Amniotic epithelial cell (primary cell): ENCODE measurements around the gene MS4A14.
"Not testable (repeated sequence)": the region's sequence is repeated elsewhere in the genome, so short reads cannot be mapped to it uniquely, and the experiment has no call there.

Source experiments
- DNase-seq: peaks from one replicate; pipeline ENCODE4 v3.0.0-alpha.2; 2010; ENCODE audit warnings: low read depth

Gene MS4A14, protein sequence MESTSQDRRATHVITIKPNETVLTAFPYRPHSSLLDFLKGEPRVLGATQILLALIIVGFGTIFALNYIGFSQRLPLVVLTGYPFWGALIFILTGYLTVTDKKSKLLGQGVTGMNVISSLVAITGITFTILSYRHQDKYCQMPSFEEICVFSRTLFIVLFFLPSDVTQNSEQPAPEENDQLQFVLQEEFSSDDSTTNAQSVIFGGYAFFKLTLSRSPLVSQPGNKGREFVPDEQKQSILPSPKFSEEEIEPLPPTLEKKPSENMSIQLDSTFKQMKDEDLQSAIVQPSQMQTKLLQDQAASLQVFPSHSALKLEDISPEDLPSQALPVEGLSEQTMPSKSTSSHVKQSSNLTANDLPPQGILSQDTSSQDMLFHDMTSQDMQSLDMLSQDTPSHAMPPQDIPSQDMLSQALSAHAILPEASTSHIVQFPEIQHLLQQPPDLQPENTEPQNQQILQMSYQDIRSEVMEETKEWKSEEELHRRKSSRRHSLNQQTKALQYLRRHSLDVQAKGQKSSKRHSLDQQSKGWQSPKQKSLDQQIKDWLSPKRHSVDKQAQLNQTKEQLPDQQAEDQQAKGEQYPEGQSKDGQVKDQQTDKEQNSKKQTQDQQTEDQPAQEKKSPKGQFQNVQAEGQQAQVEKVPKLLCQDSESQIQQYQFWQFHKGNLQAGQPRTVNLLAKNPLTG

DNA sequence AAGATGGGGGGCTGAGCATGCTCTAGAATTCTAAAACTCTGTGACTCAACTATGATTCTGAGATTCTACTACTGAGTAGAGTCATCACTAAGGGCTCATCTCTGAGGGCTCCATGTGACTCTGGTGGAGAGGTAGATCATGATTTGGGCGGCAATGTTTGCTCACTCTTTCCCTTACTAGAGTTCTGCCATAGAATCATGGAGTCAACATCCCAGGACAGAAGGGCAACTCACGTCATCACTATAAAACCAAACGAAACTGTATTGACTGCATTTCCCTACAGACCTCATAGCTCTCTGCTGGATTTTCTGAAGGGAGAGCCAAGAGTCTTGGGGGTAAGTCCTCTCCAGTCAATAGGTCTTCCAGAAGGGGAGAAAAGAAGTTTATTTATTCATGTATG lies at the start of gene MS4A14:
Gene MS4A14 (plus strand): TSS at position 78 of the 400 bp plus-strand sequence. CDS start 120 bp downstream, at position 198.
- no peak for DNase-seq

DNA sequence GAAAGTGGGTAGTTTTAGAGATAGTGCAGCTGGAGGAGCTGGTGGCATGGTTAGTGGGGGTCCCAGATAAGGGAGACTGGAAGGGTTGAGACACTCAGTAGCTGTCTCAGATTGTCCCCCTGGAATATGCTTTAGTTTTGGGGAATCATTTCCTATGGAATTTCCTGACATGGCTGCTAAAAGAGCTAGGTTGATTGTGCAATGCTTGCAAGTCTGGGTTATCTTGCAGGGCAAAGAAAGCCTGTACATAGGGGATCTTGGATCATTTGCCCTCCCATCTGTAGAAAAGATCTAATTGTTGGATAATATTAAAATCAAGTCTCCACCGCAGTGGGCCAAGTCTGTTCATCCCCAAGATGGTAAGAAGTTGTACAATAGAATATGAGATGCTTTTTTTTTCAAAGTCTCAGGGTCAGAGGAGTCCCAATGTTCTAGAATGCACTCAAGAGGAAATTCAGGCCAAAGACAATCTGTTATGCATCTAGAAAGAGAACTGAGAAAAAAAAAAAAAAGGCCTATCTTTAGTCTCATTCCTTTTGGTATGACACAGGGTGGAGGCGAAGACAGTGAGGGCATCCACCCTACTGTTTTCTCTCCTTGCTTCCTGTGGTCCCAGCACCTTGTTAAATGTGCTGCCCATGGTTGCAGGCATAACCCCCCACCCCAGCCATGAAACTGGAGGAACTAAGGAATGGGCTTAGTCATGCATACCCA lies 49.0 kb upstream of the MS4A14 start:
- DNase-seq = no peak

DNA sequence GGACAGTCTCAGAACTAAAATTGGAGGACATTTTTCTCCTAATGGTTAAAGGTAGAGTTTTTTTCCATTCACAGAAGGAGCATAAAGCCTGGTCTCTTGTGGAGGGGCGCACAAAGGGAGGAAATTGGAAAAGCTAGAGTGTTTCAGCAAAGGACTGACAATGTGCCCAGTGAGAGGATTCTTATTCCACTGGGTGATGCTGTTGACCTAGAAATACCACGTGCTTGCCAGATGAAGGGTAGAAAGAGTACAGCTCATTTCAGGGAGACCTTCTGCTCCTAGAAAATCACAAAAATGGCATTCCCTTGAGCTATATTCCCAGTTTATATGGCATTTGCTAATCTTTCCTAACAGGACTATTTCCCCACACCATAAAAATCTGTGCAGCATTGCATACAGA lies 48.1 kb upstream of the MS4A14 start:
- no peak for DNase-seq

DNA sequence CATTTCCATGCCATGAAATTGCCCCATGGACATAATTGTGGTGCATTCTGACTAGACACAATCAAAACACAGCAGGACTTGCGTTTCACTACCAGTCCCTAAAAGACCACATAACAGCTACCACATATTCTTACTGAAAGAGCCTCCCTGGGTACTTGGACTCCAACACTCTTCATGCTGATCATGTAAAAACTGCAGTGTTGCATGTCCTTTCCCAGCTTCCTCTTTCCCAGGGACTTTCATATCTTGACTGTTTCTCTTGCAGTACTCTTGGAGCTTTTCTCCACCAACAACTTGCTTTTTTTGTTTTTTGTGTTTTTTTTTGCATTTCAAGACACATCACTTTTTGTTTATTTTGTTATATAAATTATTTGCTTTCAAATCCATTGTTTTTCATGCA lies 46.3 kb upstream of the MS4A14 start:
- DNase-seq = no peak

DNA sequence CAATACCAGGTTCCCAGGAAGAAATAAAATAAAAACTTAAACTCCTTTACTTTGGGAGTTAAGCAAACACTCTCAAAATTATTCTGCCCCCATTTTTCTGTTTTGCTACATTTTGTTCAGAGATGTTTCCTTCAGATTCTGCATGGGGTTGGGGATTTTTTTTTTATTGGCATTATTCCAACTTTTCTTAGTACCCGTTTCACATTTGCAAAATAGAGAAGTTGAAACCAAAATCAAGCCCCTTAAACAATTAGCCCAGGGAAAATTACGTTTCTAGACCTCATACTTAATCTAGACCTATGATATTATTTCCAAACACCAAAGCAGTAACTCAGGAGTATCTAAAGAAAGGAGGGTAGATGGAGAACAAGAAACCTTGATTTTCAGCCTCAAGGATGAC lies 38.5 kb upstream of the MS4A14 start:
- DNase-seq = no peak

DNA sequence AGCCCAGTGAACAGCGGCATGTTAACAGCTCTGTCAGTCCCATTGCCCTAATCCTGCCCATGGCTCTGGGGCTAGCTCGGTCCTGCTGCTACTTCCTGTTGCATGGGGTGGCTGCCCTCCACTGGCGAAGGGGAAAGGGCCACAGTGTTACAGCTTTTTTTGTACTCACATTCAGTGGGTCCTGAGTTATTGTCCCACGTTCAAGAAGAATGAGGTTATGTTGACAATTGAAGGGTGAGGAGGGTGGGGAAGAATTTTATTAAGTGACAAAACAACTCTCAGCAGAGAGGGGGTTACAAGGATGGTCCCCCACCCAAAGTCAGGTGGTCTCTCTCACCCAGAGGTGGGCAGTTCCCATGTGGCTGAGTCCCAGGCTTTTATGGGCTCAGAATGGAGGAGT lies 35.6 kb upstream of the MS4A14 start:
- no peak for DNase-seq

DNA sequence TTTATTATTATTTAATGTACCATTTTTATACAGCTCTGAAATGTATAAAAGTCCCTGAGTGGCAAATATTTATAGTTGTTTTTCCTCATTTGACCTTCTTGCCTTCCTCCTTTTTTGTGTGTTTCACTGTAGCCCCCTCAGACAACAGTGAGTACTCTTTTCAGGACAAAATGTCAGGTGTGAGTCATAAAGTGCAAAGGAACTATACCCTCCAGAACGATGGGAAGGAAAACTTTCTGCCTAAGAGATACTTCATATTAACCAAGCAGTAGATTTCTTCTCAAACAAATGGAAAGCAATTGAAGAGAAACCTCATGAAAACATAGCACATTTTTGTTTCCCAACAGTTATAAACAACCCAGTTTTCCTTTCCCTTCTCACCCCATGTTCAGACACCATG lies 34.0 kb upstream of the MS4A14 start:
- no peak for DNase-seq

DNA sequence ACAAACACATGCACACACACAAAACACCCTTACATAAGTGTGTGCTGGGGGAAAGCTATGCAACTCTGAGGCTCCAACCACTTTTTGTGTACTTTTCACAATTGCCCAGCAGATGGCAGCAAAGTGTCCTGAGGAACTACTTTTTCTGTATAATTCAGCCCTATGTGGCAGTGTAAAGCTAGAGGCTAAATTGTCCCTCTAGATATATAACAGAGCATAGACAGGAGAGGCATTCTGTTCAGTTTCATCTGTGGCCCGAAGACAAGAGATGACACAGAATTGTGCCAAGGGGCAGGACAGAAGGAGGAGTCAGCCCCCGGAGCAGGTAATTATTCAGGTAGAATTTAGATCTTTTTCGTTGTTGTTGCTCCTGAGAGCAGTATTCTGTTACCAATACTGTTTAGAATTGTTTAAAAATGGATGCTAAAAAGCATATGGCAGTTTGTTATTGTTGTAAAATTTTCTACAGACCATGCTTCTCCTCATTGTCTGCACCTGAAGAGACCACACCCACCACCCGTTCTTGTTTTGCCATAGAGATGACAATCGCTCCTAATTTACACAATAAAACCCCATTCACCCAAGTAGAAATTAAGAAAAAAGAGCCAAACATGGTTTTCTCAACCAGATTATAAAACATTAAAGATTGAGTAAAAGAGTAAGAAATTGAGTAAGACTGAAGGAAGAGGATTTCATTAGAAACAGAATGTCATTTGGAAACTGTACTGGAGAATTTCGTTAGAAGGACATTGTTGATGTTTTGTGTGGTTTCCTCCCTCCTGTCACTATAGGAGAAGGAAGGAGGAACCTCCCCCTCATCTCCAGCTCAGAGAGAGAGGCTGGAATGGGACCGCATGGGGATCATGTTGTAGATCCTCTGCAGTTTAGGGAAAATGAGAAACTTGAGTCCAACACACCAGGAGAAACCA lies 32.5 kb upstream of the MS4A14 start:
- peak; percentile 36 for DNase-seq

DNA sequence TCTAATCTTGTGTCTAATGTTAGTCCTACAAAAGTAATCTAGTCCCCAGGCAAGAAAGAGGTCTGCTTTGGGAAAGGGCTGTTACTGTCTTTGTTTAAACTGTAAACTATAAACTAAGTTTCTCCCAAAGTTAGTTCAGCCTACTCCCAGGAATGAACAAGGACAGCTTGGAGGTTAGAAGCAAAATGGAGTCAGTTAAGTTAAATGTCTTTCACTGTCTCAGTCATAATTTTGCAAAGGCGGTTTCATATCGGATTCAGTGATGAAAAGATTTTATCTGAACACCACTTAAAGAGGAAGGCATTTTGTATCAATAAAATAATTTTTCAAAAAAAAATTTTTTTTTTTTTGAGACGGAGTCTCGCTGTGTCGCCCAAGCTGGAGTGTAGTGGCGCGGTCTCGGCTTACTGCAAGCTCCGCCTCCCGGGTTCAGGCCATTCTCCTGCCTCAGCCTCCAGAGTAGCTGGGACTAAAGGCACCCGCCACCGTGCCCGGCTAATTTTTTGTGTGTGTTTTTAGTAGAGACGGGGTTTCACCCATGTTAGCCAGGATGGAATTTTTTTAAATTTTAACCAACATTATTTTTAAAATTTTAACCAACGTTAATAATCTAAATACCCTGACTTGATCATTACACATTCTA lies 29.9 kb upstream of the MS4A14 start:
- not testable (repeated sequence) for DNase-seq

DNA sequence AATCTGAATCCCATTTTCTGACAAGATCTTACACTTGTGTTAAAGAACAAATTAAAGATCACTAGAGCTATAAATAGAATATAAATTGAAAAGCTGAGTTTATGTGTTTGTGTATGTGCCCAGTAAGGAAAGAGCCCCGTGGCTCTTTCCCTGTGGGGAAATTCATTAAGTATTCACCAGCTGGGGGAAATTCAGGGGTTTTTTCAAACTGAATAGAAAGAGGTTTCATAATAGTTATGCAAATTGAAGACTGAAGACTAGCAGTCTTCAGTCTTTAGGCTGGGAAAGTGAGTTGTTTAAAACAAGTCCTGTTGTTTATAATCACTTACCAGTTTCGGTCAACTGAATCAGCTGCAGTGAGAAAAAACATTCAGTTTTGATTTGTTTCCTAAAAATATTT lies 29.2 kb upstream of the MS4A14 start:
- DNase-seq = no peak

DNA sequence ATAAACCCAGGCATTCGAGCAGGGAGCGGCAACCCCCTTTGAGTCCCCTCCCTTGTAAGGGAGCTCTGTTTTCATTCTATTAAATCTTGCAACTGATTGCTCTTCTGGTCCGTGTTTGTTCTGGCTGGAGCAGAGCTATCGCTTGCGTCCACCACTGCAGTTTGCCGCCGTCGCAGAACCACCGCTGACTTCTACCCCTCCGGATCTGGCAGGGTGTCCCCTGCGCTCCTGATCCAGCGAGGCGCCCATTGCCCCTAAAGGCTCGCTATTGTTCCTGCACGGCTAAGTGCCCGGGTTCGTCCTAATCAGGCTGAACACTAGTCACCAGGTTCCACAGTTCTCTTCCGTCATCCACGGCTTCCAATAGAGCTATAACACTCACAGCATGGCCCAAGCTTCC lies 28.4 kb upstream of the MS4A14 start:
- no peak for DNase-seq

DNA sequence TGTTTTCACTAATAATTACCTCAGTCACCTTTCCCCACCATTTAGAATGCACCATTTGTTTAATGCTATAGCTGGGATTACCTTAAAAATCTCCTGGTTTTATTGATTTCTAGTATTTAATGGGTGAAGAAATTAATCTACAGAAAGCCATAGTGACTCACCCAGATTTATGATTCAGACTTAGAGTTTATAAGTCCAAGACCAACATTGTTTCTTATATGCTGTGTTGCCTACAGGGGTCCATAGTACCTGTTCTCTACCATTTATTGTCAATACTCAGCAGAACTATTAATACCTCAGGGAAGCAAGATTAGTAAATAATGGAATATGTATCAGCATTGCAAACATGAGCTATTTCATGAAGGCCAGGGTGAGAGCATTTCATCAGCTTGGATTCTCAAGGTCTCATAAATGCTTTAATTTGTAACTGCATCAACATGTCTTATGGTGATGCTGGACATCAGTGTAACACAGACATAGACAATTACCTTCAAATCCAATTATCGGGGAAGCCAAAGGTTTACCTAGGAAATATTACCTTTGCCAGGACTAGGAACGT lies 25.9 kb upstream of the MS4A14 start:
- DNase-seq = no peak

DNA sequence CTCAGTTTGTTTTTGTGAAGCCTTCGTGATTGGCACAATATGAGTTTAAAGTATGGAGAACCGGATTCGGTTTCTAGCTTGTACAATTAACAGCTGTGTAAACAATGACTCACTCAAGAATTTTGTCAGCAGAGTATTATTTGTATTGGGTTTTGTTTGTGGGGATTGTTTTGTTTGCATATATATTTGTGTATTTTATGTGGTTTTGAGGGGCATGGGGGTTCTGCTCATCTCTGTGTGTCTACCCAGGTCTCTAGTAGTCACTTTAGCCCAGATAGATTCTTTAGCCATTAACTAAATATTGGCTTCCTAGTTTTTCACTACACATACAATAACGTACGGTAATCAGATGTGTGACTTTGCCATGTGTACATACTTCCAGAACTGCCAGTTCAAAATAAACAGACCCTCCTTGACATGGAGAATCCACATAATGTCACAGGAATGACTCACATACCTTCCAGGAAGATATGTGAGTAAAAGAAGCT lies 25.4 kb upstream of the MS4A14 start:
- DNase-seq = no peak

DNA sequence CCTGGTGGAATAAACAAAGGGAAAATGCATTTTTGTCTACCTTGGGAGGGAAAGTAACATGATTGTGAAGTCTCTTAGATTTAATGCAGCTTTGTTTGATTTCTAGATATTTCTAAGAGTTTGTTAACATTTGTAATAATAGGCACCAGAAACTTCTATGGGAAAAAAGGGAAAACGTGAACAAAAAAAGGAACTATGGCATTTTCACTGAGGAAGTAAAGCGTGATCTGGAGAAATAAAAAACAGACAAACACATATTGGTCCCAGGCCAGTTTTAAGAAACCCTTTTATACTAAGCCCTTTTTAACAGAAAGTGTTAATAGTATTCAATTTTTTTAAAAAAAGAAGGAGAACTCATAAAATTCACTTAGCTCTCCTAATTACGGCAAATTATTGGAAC lies 24.9 kb upstream of the MS4A14 start:
- DNase-seq = no peak

DNA sequence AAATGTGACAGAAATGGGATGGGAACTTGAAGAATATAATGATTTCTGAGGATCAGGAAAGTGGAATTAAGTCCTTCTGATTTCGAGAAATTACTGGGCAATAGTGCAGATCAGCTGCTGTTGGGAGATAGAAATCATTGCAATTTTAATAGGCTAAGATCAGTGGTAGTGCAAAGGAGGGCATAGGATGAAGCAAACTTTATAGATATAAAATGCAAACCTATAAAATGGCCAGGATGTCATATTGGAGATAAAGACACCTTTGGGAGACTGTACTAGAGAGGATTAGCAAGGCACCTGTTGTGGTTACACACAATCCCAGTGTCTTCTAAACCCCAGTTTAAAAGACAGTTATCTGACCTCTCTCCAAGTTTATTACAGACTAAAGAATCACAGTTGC lies 24.4 kb upstream of the MS4A14 start:
- DNase-seq = no peak

DNA sequence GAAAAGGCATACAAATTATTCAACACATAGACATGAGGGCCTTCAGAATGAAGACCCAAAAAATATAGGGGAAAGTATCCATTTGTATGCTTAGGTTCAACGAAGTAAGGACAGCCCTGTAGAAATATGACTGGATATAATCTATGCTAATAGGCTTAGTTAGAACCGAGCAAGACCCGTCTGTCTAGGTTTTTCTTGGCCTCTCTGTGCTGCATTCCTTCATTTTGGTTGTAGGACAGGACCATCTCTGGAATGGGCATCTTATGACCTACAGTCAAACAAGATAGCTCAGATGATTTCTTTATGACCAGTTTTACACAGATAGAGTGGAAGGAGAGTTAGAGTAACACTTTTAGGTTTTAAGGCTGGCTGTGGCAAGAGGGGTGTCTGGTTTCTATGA lies 23.5 kb upstream of the MS4A14 start:
- no peak for DNase-seq

DNA sequence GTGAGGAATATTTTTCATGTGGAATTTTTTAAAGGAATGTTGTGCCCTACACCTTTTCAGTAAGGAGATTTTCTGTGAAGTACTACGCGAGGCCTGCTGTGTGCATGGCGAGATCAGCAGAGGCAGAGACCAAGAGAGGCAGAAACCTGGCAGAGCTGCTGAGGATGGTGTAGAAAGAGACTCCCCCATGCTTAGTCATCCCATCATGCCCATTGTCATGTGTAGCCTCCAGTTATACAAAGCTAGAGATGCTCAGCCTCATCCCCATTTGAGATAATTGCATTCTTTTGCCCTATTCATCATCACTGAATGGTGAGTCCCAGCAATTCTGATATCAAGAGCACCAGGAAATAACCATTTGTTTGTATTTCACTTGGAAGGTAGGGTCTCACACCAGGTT lies 20.9 kb upstream of the MS4A14 start:
- DNase-seq = no peak

DNA sequence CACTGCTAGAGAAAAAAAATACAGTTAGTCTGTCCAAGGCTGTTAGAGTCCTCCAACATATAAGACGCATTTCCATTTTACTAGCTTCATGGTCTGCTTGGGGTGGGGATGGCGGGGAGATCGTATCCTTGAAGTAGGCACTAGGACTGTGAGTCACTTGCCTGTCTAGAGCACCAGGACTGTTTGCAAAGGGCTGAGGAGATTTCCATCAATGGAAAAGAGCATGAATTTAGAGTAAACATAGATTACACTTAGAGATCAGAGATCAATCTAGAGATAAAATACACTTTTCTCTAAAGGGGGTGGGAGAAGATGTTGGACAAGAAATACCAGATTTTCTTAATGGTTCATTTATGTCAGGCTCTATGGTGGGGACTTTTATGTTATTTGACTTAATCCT lies 19.7 kb upstream of the MS4A14 start:
- DNase-seq = no peak

DNA sequence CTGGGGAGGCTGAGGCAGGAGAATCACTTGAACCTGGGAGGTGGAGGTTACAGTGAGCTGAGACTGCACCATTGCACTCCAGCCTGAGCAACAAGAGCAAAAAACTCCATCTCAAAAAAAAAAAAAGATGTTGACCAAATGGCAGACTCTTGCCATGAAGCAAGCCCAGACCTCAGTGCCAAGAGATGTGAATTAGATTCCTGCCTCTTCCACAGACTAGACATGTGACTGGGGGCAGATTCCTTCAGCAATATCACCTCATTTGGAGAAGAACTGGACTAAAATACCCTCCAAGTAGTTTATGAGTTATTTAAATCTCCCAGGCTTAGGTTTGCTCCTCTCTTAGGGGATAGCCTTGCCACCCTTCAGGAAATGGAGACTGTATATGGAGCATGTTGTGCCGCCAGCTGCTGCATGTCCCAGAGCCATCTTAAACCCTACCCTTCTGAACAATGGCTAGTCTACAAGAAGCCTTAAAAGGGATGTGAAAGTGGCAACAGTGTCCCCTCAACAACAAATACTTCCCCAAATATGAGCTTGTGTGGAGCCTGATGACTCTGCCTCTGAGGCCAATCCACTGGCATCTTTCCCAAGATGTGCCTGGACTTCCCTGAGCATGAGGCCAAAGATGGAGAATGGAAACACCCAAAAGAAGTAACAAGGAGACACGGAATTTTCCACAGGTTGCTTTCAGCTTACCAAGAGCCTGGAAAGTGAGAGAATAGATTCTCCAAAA lies 18.7 kb upstream of the MS4A14 start:
- no peak for DNase-seq

DNA sequence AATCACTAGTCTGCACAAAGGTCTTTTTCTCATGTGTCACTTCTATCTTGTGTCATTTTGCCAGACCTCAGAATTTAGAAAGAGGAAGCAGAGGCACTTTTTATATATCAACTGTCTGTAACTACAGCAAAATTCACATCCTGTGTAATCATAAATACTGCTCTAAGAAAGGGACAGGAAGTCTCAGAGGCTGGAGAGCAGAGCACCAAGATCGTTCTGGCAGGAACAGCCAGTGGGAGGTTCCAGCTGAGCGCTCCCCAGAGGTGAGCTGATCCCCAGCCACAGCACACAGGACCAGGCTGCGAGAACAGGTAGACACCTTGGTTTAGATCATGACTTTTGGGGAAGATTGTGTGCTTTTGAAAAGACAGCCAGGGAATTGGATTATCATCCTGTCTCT lies 17.9 kb upstream of the MS4A14 start, which contains the start of gene MS4A7:
Gene MS4A7 (plus strand): TSS at position 179 of the 400 bp plus-strand sequence. CDS start 4,610 bp downstream, outside the sequence.
- no peak for DNase-seq
